ENCODE measurements around the gene GBP1.

Gene GBP1

DNA sequence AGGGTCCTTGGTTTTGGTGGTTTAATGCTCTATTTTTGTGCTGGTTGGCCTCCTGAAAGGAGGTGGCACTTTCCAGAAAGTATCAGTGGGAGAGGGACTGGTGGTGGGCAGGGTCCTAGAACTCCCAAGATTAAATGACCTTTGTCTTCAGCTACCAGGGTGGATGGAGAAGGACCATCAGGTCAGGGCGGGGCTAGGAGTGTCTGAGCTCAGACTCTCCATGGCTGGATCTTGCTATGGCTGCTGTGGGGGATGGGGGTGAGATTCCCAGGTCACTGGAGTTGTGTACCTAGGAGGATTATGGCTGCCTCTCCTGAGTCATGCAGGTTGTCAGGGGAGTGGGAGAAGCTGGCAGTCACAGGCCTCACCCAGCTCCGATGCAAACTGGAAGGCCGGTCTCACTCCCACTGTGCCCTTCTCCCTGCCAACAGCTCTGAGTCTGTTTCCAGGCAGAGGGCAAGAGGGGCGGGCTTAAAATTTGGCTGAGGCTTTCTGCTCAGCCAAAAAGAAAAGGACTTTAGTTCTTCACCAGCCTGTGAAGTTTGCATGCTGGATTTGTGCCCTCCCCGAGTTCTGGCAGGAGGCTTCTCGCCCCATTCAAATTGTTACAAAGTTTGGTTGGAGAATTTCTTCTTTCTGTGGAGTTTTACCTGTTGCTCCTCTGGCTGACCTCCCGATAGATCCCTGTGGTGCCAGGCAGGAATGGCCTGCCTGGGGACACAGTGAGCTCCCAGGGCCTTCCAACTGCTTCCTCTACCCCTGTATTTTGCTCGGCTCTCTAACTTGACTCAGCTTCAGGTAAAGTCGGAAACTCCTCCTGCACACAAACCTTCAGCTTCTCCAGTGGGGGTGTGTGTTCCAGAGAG lies 59.5 kb downstream of the GBP1 start:
- TF ChIP-seq, protein P1, sequence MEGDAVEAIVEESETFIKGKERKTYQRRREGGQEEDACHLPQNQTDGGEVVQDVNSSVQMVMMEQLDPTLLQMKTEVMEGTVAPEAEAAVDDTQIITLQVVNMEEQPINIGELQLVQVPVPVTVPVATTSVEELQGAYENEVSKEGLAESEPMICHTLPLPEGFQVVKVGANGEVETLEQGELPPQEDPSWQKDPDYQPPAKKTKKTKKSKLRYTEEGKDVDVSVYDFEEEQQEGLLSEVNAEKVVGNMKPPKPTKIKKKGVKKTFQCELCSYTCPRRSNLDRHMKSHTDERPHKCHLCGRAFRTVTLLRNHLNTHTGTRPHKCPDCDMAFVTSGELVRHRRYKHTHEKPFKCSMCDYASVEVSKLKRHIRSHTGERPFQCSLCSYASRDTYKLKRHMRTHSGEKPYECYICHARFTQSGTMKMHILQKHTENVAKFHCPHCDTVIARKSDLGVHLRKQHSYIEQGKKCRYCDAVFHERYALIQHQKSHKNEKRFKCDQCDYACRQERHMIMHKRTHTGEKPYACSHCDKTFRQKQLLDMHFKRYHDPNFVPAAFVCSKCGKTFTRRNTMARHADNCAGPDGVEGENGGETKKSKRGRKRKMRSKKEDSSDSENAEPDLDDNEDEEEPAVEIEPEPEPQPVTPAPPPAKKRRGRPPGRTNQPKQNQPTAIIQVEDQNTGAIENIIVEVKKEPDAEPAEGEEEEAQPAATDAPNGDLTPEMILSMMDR (conservative IDR thresholded peaks at IDR 0.05; ENCODE audit: low read length): no peak
- no peak for DNase-seq (ENCODE audit: low read depth)

More for the DNA sequence above, 59.5 kb downstream of the GBP1 start:
- H3K4me3 ChIP-seq (ENCODE audit: low read length): no peak overlapping the region

Measured in AG10803 (cell line).